Tongue (tissue), 2 donors: ENCODE results near the gene ANXA10. TPM values are rescaled to one million over a fixed set of nuclear protein-coding genes. Genes with fewer than 3 reads are reported as not detected.
A peak's percentile ranks its signal among the peaks of the same experiment; 100 is the strongest.
"Not testable (repeated sequence)": the region's sequence is repeated elsewhere in the genome, so short reads cannot be mapped to it uniquely, and the experiment has no call there.

Experiments used
- DNase-seq: peaks from one replicate; pipeline ENCODE4 v3.0.0-alpha.2; 2015
- total RNA-seq: library from RNA; depleted of rRNA; stranded (reverse); fragments of >200 nt; gene quantifications from one replicate; pipeline ENCODE4 v1.2.3, GENCODE V29; 2014

Gene ANXA10
- not detected for total RNA-seq

GRCh38 chr4:168092176-168092712, at the start of gene ANXA10:
Gene ANXA10, plus strand, starts transcription at chr4:168092537. Its CDS starts 164 bp downstream, at chr4:168092701.
- DNase-seq = no peak

- no peak for DNase-seq
Observed at GRCh38 chr4:168045354-168045753, 47.0 kb upstream of the ANXA10 start.

GRCh38 chr4:168050002-168050401, 42.3 kb upstream of the ANXA10 start:
- DNase-seq = no peak

- DNase-seq = no peak
Observed at GRCh38 chr4:168051526-168051925, 40.8 kb upstream of the ANXA10 start.

GRCh38 chr4:168057412-168057811, 34.9 kb upstream of the ANXA10 start:
- DNase-seq = no peak

GRCh38 chr4:168059251-168059650, 33.1 kb upstream of the ANXA10 start:
- no peak for DNase-seq

GRCh38 chr4:168063031-168063430, 29.3 kb upstream of the ANXA10 start:
- DNase-seq = no peak

- DNase-seq = no peak
Observed at GRCh38 chr4:168070903-168071302, 21.4 kb upstream of the ANXA10 start.

GRCh38 chr4:168071304-168071703, 21.0 kb upstream of the ANXA10 start:
- DNase-seq = no peak

- DNase-seq = no peak
Observed at GRCh38 chr4:168074861-168075260, 17.5 kb upstream of the ANXA10 start.

GRCh38 chr4:168076989-168077725, 15.2 kb upstream of the ANXA10 start:
- peak; percentile 80 for DNase-seq

- DNase-seq = no peak
Observed at GRCh38 chr4:168077726-168078239, 14.6 kb upstream of the ANXA10 start.

- DNase-seq = no peak
Observed at GRCh38 chr4:168082379-168082778, 10.0 kb upstream of the ANXA10 start.

GRCh38 chr4:168095776-168096406, 3.6 kb downstream of the ANXA10 start:
- DNase-seq = no peak

GRCh38 chr4:168096407-168096784, 4.1 kb downstream of the ANXA10 start:
- no peak for DNase-seq

GRCh38 chr4:168097161-168097560, 4.8 kb downstream of the ANXA10 start:
- no peak for DNase-seq

GRCh38 chr4:168098248-168098717, 5.9 kb downstream of the ANXA10 start:
- no peak for DNase-seq

- DNase-seq = no peak
Observed at GRCh38 chr4:168099195-168099594, 6.9 kb downstream of the ANXA10 start.

GRCh38 chr4:168101026-168101425, 8.7 kb downstream of the ANXA10 start:
- no peak for DNase-seq

- DNase-seq = no peak
Observed at GRCh38 chr4:168102403-168102802, 10.1 kb downstream of the ANXA10 start.

GRCh38 chr4:168109527-168109926, 17.2 kb downstream of the ANXA10 start:
- no peak for DNase-seq

- not testable (repeated sequence) for DNase-seq
Observed at GRCh38 chr4:168113059-168113458, 20.7 kb downstream of the ANXA10 start.

- no peak for DNase-seq
Observed at GRCh38 chr4:168118116-168118655, 25.8 kb downstream of the ANXA10 start.
